Hepatic stellate cell (primary cell): Measurements from ENCODE around the gene GSK3B.
"Not testable (repeated sequence)": the region's sequence is repeated elsewhere in the genome, so short reads cannot be mapped to it uniquely, and the experiment has no call there.

Source experiments
- DNase-seq: peaks from one replicate; pipeline ENCODE4 v3.0.0; 2011; ENCODE audit warnings: low spot score

Gene GSK3B

GRCh38 chr3:119934249-119934648 is 160.0 kb downstream of the GSK3B start:
- DNase-seq, result no peak

GRCh38 chr3:119933207-119933606 is 161.0 kb downstream of the GSK3B start:
- DNase-seq, result no peak

- no peak for DNase-seq
Measured at GRCh38 chr3:119930286-119930685, 164.0 kb downstream of the GSK3B start.

GRCh38 chr3:119927190-119927589 is 167.1 kb downstream of the GSK3B start:
- DNase-seq, result no peak

- DNase-seq, result no peak
Measured at GRCh38 chr3:119924111-119925094, 169.8 kb downstream of the GSK3B start.

- peak; percentile 2 for DNase-seq
Measured at GRCh38 chr3:119918992-119919933, 175.0 kb downstream of the GSK3B start.

- no peak for DNase-seq
Measured at GRCh38 chr3:119913021-119913420, 181.2 kb downstream of the GSK3B start.

GRCh38 chr3:119912220-119912619 is 182.0 kb downstream of the GSK3B start:
- DNase-seq, result no peak

GRCh38 chr3:119911748-119912147 is 182.5 kb downstream of the GSK3B start:
- no peak for DNase-seq

GRCh38 chr3:119902061-119902460 is 192.2 kb downstream of the GSK3B start:
- DNase-seq, result no peak

GRCh38 chr3:119901148-119901547 is 193.1 kb downstream of the GSK3B start:
- no peak for DNase-seq

- no peak for DNase-seq
Measured at GRCh38 chr3:119899192-119899511, 195.1 kb downstream of the GSK3B start.

GRCh38 chr3:119898478-119899191 is 195.6 kb downstream of the GSK3B start:
- DNase-seq, result no peak

GRCh38 chr3:119894195-119894594 is 200.1 kb downstream of the GSK3B start:
- DNase-seq, result no peak

GRCh38 chr3:119893769-119894168 is 200.5 kb downstream of the GSK3B start:
- DNase-seq, result no peak

- peak; percentile 9 for DNase-seq
Measured at GRCh38 chr3:119891944-119892721, 202.1 kb downstream of the GSK3B start.

GRCh38 chr3:119888681-119889080 is 205.6 kb downstream of the GSK3B start:
- DNase-seq, result not testable (repeated sequence)

- DNase-seq, result no peak
Measured at GRCh38 chr3:119885746-119886530, 208.3 kb downstream of the GSK3B start.

- no peak for DNase-seq
Measured at GRCh38 chr3:119884161-119884557, 210.1 kb downstream of the GSK3B start.

GRCh38 chr3:119883461-119884160 is 210.6 kb downstream of the GSK3B start:
- DNase-seq, result no peak
